Epidermal melanocyte (primary cell): ENCODE data around the gene B3GNT9.

Experiments
- DNase-seq: peaks from one replicate; pipeline ENCODE4 v3.0.0; 2011; ENCODE audit warnings: low spot score; ENCODE audit not compliant: insufficient read length

The B3GNT9 gene

DNA sequence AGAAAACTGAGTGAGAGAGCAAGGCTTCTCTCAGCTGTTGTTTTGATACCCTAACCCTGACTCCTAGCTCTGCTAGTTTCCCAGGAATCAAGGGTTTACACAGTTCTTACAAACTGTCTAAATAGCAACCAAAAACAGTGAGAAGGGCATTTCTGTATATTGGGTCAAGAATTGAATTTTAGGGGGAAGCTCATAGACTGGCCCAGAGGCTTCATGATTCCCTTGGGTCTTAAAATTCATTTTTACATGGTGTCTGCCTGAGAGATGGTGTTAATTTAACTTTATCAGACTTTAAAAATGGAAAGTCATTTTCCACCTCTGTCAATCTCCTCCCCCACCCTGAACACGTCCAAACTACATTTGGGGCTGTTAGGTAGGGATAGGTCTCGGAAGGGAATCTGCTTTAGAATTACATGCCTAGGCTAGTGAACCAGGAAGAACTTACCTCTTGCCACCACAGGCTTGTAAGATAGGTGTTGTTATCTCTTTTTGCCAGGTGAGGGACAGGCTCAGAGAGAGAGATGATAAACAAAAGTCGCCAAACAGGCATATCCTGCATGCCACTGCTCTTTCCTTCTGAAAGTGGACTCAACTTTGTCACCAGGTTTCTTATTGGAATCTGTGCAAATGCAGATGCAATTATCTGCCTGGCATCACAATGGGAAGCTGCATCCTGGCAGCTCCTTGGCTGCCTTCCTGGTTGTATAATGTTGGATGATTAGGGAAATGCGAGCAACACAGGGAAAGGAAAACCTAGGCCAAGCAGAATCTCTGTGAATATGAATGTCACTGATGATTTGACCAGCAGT is 38.0 kb downstream of the B3GNT9 start:
- no peak for DNase-seq

DNA sequence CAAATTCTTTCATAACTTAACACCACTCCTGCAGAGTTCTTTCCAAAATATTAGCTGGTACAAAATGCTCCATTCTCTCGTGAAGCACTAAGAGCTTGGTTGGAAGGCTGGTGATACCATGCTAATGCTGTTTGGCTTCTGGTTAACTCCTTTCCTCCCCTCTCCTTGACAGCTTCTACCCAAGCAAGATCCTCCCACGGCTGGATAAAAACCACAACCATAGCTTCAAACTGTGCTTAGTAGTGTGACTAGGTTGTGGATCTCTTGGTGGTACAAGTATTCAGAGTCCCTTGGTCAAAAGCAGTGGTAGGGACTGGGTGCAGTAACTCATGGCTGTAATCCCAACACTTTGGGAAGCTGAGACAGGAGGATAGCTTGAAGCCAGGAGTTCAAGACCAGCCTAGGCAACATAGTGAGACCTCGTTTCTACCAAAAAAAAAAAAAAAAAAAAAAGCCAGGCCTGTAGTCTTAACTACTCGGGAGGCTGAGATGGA is 38.8 kb downstream of the B3GNT9 start:
- no peak for DNase-seq

DNA sequence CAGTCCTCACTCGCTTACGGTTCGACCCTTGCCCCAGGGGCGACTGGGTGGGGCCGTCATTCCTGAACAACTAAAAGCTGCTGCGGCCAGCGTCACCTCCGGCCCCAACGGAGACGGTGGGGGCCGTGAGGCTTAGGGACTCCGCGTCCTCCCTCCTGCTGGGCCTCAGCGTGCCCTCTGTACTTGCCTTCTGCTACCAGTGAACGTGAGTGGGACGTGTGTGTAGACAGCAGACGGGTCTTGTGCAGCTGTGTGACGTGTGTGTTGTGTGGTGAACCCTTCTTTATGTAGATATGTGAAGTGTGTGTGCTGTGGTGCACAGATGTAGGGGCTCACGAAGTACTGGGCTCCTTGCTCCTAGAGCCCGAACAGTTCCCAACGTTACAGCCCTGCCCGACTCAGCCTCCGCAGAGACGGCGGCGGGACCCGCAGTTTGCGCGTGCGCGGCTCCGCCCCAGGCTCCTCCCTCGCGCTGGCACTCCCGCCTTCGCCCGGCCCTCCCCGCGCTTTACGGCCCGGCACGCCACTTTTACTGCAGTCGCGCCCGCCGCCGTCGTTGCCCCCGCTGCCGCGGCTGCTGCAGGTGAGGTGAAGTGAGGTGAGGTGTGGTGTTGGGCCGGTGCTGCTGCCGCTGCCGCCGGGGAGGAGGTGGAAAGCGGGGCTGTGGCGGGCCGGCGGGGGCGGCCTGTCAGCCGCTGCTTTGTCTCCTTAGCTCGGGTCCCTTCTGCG is 41.2 kb downstream of the B3GNT9 start, which contains the start of gene PHAF1:
Gene PHAF1, plus strand, starts transcription at position 535 of the 729 bp plus-strand sequence. CDS start 235 bp downstream, outside the sequence.
- peak; percentile 97 for DNase-seq

DNA sequence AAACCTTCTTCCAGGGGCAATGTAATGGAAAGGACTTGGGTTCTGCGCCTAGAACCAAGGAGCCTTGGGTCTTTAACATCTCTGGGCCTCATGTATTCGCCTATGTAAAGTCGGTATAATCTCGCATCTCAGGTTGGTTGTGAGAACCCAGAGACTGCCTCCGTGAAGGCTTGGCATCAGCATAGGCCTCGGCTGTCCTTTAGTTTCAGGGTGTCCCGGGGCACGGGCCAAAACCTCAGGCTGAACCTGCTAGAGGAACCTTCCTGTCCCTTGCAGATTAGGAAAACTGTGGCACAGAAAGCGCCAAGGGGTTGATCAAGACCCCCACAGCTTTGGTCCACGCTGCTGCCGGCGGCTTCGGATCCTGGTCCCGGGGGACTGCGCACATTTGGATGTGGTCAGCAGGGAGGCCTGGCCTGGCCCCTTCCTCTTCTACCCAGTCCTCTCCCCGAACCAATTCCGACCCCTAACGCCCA is 41.8 kb downstream of the B3GNT9 start:
- no peak for DNase-seq

DNA sequence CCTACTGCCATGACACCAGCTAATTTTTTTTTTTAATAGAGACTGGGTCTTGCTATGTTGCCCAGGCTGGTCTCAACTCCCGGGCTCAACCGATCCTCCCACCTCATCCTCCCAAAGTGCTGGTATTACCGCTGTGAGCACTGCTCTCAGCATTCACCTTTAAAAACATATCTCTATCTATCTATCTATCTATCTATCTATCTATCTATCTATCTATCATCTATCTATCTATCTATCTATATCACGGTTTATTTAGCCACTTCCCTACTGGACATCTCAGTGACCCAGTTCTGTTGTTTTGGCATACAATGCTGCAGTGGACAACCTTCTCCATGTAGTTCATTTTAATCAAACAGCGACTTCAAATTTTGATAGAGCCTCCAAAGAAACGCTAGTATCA is 42.3 kb downstream of the B3GNT9 start:
- DNase-seq, result no peak

DNA sequence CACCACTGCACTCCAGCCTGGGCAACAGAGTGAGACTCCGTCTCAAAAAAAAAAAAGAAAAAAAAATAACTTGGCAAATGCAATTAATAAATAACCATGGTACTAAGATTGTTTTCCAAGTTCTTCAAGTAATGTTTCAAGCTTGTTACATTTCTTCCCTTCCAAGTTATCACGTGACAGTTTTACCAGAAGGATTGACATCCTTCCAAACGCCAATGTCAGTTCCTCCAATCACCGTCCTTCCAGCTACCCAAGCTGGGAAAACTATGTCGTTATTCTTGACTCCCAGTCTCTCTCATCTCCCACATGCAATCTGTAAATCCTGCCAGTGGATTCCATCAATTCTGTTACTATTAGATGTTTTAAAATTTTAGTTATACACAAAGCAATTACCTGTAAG is 44.9 kb downstream of the B3GNT9 start:
- DNase-seq, result no peak

DNA sequence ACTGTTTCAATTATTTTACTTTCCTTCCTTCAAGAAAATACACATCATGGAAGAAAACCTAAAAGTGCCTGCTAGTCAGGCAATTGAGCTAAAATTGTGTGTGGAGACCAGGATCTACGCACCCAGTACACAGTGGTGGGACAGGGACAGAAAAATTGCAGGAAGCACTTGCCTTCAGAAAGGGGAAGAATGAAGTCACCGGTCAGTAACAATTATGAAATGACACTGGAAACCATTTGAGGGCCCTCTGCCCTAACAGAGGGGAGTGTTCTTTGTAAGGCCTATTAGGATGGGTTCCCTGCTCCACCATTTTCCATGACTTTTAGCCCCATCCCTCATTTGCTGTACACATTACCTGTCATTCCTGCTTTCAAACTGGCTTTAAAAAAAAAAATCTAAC is 45.6 kb downstream of the B3GNT9 start:
- DNase-seq, result no peak

DNA sequence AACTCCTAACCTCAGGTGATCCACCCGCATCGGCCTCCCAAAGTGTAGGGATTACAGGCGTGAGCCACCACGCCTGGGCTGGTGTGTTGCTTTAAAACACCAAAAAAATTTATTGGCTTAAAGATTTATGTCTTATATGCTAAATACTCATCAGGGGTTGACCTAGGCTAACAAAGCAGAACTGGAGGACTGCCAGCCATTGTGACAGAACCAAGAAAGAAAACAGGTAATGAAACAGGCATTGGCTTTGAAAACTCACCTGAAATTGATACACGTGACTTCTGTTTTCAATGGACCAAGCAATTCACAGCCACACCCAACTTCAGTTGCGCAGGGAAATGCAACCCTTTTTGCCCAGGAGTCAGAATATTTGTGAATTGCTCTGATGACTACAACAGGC is 46.0 kb downstream of the B3GNT9 start:
- no peak for DNase-seq

DNA sequence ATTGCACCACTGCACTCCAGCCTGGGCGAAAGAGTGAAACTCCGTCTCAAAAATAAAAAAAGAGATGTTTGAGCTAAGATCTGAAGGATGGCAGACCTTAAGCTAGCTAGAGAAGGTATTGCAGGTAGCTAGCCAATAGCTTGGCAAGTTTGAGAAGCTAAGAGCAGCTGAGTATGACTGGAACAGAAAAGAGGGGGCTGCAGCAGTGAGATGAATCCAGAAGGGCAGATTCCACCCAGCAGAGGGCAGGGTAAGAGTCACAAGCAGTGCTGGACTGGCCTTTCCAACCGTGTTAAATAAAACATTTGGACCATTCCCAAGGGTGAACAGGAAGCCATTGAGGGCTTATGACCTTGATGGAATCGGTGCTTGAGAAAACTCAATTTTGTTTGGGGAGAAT is 46.7 kb downstream of the B3GNT9 start:
- peak; percentile 31 for DNase-seq

DNA sequence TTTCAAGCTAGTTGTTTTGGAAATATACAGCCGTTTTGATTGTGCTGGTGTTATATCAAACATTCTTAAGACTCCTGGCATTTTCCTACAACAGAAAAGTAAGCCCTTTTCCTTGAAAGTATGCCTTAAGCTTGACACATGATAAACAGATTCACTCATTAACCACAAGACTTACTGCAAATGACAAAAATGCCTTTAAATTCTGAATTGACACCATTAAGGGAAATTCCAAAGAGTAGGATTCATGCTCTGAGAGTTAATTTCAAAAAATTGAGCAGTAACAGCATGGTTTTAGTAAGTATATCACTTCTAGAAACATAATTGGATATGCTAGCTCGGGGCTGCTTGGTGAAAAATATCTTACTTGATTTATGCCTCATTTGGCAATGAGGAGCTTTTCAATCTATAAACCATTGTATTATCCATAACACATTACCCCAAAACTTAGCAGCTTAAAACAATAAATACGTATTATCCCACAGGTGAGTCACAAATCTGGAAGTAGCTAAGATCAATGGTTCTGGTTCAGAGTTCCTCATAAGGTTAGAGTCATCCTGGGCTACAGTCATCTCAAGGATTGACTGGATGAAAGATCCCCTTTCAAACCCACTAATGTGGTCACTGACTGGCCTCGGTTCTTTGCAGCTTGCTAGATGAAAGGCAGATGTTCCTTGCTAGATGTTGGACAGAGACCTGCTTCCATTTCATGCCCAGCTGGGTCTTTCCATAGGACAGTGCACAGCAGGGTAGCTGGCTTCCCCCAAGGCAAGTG is 49.3 kb downstream of the B3GNT9 start:
- DNase-seq, result no peak

DNA sequence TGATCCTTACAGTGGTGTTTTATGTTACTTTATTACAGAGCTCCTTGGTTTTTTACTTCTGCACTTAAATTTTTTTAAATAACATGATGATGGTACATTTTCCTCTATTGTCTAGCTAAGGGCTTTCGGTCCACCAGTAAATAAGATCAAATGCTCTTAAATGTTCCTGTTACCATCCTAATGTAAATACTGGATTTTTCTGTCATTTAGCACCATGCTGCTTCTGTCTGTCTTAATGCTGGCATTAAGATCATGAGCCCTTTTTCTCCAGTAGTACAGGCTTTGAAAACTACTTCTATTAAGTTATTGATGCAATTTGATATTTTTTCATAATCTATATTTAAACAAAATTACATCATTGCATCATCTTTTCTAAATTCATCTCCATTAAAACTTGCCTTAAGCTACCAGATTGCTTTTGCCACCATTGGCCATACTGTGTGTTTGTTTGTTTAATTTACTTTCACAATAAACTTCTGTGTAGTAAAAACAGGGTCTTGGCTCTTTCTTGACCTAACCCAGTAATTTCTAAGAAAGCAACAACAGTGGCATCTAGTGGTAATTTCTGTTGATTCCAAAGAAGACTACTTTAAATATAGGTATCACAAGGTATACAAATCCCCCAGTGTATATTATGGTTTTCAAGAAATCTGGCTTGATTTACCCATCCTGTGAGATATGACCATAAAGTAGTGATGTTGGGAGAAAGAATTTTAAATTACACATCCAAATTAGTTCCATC is 50.1 kb downstream of the B3GNT9 start:
- DNase-seq, result peak; percentile 44

DNA sequence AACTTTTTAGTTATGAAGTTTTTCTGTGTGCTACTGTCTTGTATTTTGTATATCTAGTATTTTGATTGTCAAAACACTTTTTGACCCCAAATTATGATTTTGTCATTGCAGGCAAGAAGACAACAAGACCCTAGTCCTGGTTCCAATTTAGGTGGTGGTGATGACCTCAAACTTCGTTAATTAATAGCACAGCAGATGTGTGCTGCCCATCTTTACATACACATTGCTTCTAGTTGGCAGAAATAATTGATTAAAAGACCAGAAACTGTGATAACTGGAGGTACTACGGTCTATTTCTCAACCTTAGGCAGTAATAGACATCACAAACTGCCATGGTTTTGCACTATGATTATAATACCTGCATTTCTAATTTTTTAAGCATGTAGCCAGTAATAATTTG is 52.2 kb downstream of the B3GNT9 start:
- no peak for DNase-seq
